HEK293 (cell line): Measurements from ENCODE around the gene FGB.

Experiments
- CTCF ChIA-PET: fragments of 350-600 bp; formaldehyde crosslinking; extraction: SDS; loops from one replicate; lab custom pipeline; 2021; ENCODE audit warnings: antibody characterized with exemption; lab: Yijun Ruan, JAX
- POLR2A ChIA-PET: fragments of 300-600 bp; formaldehyde crosslinking; extraction: SDS; loops from one replicate; lab custom pipeline; 2020; ENCODE audit warnings: antibody characterized with exemption, inconsistent platforms; lab: Yijun Ruan, JAX
- H3K27ac ChIP-seq: fragments of 200-500 bp; sonication (Bioruptor generic); 2 replicates; pipeline ENCODE4 v1.5.1; 2014; ENCODE audit warnings: low read depth, low read length, control low read depth, inconsistent platforms; ENCODE audit errors: extremely low read depth
- H3K36me3 ChIP-seq, 2 experiments: fragments of 200-500 bp in 1 of 2; sonication (Bioruptor generic) in 1 of 2; 1 replicate in 1 of 2; 2 replicates in 1 of 2; pipeline ENCODE4 v1.5.1; 2014 to 2017; ENCODE audit warnings: inconsistent platforms in 2 of 2, low read length in 2 of 2; ENCODE audit not compliant: control insufficient read depth in 2 of 2, insufficient read depth in 1 of 2
- H3K4me1 ChIP-seq: fragments of 200-500 bp; sonication (Bioruptor generic); 2 replicates; pipeline ENCODE4 v1.5.1; 2014; ENCODE audit warnings: mild to moderate bottlenecking, low read length, inconsistent platforms; ENCODE audit not compliant: control insufficient read depth, insufficient read depth
- H3K4me3 ChIP-seq: 2 replicates; pipeline ENCODE4 v1.5.1; 2011; ENCODE audit warnings: low read depth, mild to moderate bottlenecking, control low read depth, low read length, moderate library complexity
- H3K9me3 ChIP-seq: fragments of 200-500 bp; sonication (Bioruptor generic); 2 replicates; pipeline ENCODE4 v1.5.1; 2014; ENCODE audit warnings: low read depth, low read length, inconsistent platforms; ENCODE audit not compliant: control insufficient read depth, insufficient read depth
- GLI2 ChIP-seq: fragments of 450-650 bp; formaldehyde crosslinking; IDR thresholded peaks from 2 replicates; pipeline ENCODE4; 2017; ENCODE audit warnings: missing biosample characterization, missing genetic modification characterization, low read depth, borderline replicate concordance
- KLF16 ChIP-seq: fragments of 450-650 bp; formaldehyde crosslinking; IDR thresholded peaks from 2 replicates; pipeline ENCODE4 v1.5.1; 2017; ENCODE audit warnings: missing biosample characterization, missing genetic modification characterization
- RBAK ChIP-seq: fragments of 450-650 bp; formaldehyde crosslinking; IDR thresholded peaks from 2 replicates; pipeline ENCODE4 v1.5.1; 2016; ENCODE audit warnings: missing biosample characterization, missing genetic modification characterization
- SP2 ChIP-seq: fragments of 450-650 bp; formaldehyde crosslinking; IDR thresholded peaks from 2 replicates; pipeline ENCODE4 v1.5.1; 2016; ENCODE audit warnings: missing biosample characterization, missing genetic modification characterization
- TRIM28 ChIP-seq: IDR thresholded peaks from 2 replicates; pipeline ENCODE4 v1.6.1; 2011; ENCODE audit warnings: low read length, control low read depth, borderline replicate concordance
- ZBTB48 ChIP-seq: fragments of 450-650 bp; formaldehyde crosslinking; IDR thresholded peaks from 2 replicates; pipeline ENCODE4 v1.5.1; 2016; ENCODE audit warnings: missing biosample characterization, missing genetic modification characterization
- ZBTB49 ChIP-seq: fragments of 450-650 bp; formaldehyde crosslinking; IDR thresholded peaks from 2 replicates; pipeline ENCODE4 v1.5.1; 2016; ENCODE audit warnings: missing biosample characterization, missing genetic modification characterization, low read depth
- ZBTB8A ChIP-seq: fragments of 450-650 bp; formaldehyde crosslinking; IDR thresholded peaks from 2 replicates; pipeline ENCODE4 v1.5.1; 2016; ENCODE audit warnings: missing biosample characterization, missing genetic modification characterization
- ZFP69B ChIP-seq: fragments of 450-650 bp; formaldehyde crosslinking; IDR thresholded peaks from 2 replicates; pipeline ENCODE4 v1.5.1; 2016; ENCODE audit warnings: missing biosample characterization, missing genetic modification characterization
- ZNF132 ChIP-seq: fragments of 450-650 bp; formaldehyde crosslinking; IDR thresholded peaks from 2 replicates; pipeline ENCODE4 v1.5.1; 2017; ENCODE audit warnings: missing biosample characterization, missing genetic modification characterization, borderline replicate concordance
- ZNF350 ChIP-seq: fragments of 450-650 bp; formaldehyde crosslinking; IDR thresholded peaks from 2 replicates; pipeline ENCODE4 v1.5.0; 2017; ENCODE audit warnings: missing biosample characterization, mild to moderate bottlenecking, missing genetic modification characterization
- ZNF48 ChIP-seq: fragments of 450-650 bp; formaldehyde crosslinking; IDR thresholded peaks from 2 replicates; pipeline ENCODE4 v1.5.1; 2016; ENCODE audit warnings: missing biosample characterization, missing genetic modification characterization
- ZNF544 ChIP-seq: fragments of 450-650 bp; formaldehyde crosslinking; IDR thresholded peaks from 2 replicates; pipeline ENCODE4 v1.5.0; 2017; ENCODE audit warnings: missing biosample characterization, missing genetic modification characterization
- ZNF560 ChIP-seq: fragments of 450-650 bp; formaldehyde crosslinking; IDR thresholded peaks from 2 replicates; pipeline ENCODE4 v1.5.1; 2017; ENCODE audit warnings: missing biosample characterization, missing genetic modification characterization, borderline replicate concordance
- ZNF585B ChIP-seq: fragments of 450-650 bp; formaldehyde crosslinking; IDR thresholded peaks from 2 replicates; pipeline ENCODE4 v1.5.1; 2016; ENCODE audit warnings: missing biosample characterization, missing genetic modification characterization
- ZNF670 ChIP-seq: fragments of 450-650 bp; formaldehyde crosslinking; IDR thresholded peaks from 2 replicates; pipeline ENCODE4 v1.5.1; 2016; ENCODE audit warnings: missing biosample characterization, missing genetic modification characterization, low read depth
- ZNF747 ChIP-seq: fragments of 450-650 bp; formaldehyde crosslinking; IDR thresholded peaks from 2 replicates; pipeline ENCODE4 v1.5.1; 2016; ENCODE audit warnings: missing biosample characterization, missing genetic modification characterization
- ZNF76 ChIP-seq: fragments of 450-650 bp; formaldehyde crosslinking; IDR thresholded peaks from 2 replicates; pipeline ENCODE4; 2016; ENCODE audit warnings: low read depth, missing biosample characterization, missing genetic modification characterization, borderline replicate concordance
- ZNF785 ChIP-seq: fragments of 450-650 bp; formaldehyde crosslinking; IDR thresholded peaks from 2 replicates; pipeline ENCODE4 v1.5.1; 2016; ENCODE audit warnings: missing biosample characterization, missing genetic modification characterization
- TF ChIP-seq, protein P1 (sequence below): fragments of 450-650 bp; formaldehyde crosslinking; IDR thresholded peaks from 2 replicates; pipeline ENCODE4 v1.5.1; 2016; ENCODE audit warnings: missing biosample characterization, missing genetic modification characterization
- TF ChIP-seq, protein P2 (sequence below): IDR thresholded peaks from 2 replicates; pipeline ENCODE4 v1.6.1; 2011; ENCODE audit warnings: mild to moderate bottlenecking, low read depth, low read length, borderline replicate concordance
- TF ChIP-seq, protein P3 (sequence below): fragments of 450-650 bp; formaldehyde crosslinking; conservative IDR thresholded peaks from 2 replicates; pipeline ENCODE4 v1.5.1; 2016; ENCODE audit warnings: low read depth, missing biosample characterization, missing genetic modification characterization

FGB gene

DNA sequence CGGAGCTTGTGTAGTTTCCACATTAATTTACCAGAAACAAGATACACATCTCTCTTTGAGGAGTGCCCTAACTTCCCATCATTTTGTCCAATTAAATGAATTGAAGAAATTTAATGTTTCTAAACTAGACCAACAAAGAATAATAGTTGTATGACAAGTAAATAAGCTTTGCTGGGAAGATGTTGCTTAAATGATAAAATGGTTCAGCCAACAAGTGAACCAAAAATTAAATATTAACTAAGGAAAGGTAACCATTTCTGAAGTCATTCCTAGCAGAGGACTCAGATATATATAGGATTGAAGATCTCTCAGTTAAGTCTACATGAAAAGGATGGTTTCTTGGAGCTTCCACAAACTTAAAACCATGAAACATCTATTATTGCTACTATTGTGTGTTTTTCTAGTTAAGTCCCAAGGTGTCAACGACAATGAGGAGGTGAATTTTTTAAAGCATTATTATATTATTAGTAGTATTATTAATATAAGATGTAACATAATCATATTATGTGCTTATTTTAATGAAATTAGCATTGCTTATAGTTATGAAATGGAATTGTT is at the start of gene FGB:
FGB (plus strand) TSS at position 315 of the 558 bp plus-strand sequence; CDS start at position 323, 8 bp downstream.
- H3K36me3 ChIP-seq, result no peaks in the 10 kb centered on the region
- H3K9me3 ChIP-seq, result no peaks in the 10 kb centered on the region
- POLR2A ChIA-PET, result no interaction called here
- CTCF ChIA-PET, result interaction anchor here (1.6 to 15.4 kb wide), 4 partner anchors 10 to 75 kb away, joined by 3 to 429 read pairs (median 4); partner anchors contain the start of genes FGG and PLRG1
- H3K27ac ChIP-seq, result no peak within 1 kb of the TSS
- TF ChIP-seq ZNF544 (tag by site-specific recombination) (no peak), ZFP69B (tag by site-specific recombination) (no peak)
- no peak within 1 kb of the TSS for H3K4me3 ChIP-seq
- H3K4me1 ChIP-seq, result no peaks in the 10 kb centered on the region

- POLR2A ChIA-PET, result no interaction called here
- no peaks in the 10 kb centered on the region for H3K36me3 ChIP-seq
- H3K4me3 ChIP-seq, result no peak overlapping the region
- H3K9me3 ChIP-seq, result no peaks in the 10 kb centered on the region
- no peaks in the 10 kb centered on the region for H3K4me1 ChIP-seq
- no peak overlapping the region for H3K27ac ChIP-seq
- TF ChIP-seq ZBTB8A (tag by site-specific recombination), result no peak
- TF ChIP-seq GLI2 (tag by site-specific recombination), result no peak
- TF ChIP-seq, protein P1, sequence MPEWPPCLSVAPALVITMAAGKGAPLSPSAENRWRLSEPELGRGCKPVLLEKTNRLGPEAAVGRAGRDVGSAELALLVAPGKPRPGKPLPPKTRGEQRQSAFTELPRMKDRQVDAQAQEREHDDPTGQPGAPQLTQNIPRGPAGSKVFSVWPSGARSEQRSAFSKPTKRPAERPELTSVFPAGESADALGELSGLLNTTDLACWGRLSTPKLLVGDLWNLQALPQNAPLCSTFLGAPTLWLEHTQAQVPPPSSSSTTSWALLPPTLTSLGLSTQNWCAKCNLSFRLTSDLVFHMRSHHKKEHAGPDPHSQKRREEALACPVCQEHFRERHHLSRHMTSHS (tag by site-specific recombination), result no peak
- TF ChIP-seq RBAK (tag by site-specific recombination), result no peak
- TF ChIP-seq ZNF48 (tag by site-specific recombination), result no peak
- TF ChIP-seq, protein P2, sequence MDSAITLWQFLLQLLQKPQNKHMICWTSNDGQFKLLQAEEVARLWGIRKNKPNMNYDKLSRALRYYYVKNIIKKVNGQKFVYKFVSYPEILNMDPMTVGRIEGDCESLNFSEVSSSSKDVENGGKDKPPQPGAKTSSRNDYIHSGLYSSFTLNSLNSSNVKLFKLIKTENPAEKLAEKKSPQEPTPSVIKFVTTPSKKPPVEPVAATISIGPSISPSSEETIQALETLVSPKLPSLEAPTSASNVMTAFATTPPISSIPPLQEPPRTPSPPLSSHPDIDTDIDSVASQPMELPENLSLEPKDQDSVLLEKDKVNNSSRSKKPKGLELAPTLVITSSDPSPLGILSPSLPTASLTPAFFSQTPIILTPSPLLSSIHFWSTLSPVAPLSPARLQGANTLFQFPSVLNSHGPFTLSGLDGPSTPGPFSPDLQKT, result no peak
- no peak for TF ChIP-seq ZNF76 (tag by site-specific recombination)
- TF ChIP-seq TRIM28, result no peak
- no peak for TF ChIP-seq ZNF747
- TF ChIP-seq ZNF560 (tag by site-specific recombination), result no peak
- no peak for TF ChIP-seq ZNF585B (tag by site-specific recombination)
- CTCF ChIA-PET, result interaction anchor here (0.8 to 1.9 kb wide), 5 partner anchors 9 to 187 kb away, joined by 3 to 11 read pairs (median 3); no protein-coding TSS in a partner anchor
Measured at GRCh38 chr4:154516318-154517029, 46.3 kb upstream of the FGB start.

DNA sequence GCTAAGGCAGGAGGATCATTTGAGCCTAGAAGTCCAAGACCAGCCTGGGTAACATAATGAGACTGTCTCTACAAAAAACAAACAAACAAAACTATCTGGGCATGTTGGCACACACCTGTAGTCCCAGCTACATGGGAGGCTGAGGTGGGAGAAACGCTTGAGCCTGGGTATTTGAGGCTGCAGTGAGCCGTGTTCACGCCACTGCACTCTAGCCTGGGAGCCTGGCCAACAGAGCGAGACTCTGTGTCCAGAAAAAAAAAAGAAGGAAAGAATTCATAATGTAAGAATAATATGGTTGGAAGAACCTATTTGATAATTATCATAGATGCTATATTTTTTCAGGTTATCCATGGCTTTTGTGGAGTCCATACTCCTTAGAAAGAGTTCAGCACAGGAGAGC is 45.2 kb upstream of the FGB start:
- POLR2A ChIA-PET, result no interaction called here

More for the DNA sequence above, 45.2 kb upstream of the FGB start:
- TF ChIP-seq ZBTB48 (no peak), ZNF785 (tag by site-specific recombination) (no peak), ZNF350 (tag by site-specific recombination) (no peak), KLF16 (tag by site-specific recombination) (no peak), ZNF670 (no peak), ZNF132 (no peak), SP2 (tag by site-specific recombination) (no peak), ZBTB49 (tag by site-specific recombination) (no peak)
- TF ChIP-seq, protein P3, sequence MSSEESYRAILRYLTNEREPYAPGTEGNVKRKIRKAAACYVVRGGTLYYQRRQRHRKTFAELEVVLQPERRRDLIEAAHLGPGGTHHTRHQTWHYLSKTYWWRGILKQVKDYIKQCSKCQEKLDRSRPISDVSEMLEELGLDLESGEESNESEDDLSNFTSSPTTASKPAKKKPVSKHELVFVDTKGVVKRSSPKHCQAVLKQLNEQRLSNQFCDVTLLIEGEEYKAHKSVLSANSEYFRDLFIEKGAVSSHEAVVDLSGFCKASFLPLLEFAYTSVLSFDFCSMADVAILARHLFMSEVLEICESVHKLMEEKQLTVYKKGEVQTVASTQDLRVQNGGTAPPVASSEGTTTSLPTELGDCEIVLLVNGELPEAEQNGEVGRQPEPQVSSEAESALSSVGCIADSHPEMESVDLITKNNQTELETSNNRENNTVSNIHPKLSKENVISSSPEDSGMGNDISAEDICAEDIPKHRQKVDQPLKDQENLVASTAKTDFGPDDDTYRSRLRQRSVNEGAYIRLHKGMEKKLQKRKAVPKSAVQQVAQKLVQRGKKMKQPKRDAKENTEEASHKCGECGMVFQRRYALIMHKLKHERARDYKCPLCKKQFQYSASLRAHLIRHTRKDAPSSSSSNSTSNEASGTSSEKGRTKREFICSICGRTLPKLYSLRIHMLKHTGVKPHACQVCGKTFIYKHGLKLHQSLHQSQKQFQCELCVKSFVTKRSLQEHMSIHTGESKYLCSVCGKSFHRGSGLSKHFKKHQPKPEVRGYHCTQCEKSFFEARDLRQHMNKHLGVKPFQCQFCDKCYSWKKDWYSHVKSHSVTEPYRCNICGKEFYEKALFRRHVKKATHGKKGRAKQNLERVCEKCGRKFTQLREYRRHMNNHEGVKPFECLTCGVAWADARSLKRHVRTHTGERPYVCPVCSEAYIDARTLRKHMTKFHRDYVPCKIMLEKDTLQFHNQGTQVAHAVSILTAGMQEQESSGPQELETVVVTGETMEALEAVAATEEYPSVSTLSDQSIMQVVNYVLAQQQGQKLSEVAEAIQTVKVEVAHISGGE (tag by site-specific recombination), result no peak
- CTCF ChIA-PET, result interaction anchor here (0.8 to 1.9 kb wide), 3 partner anchors 11 to 188 kb away, joined by 3 to 11 read pairs (median 3); no protein-coding TSS in a partner anchor
- H3K4me3 ChIP-seq, result no peak overlapping the region
- H3K27ac ChIP-seq, result no peak overlapping the region
- H3K9me3 ChIP-seq, result no peaks in the 10 kb centered on the region
- H3K4me1 ChIP-seq, result no peaks in the 10 kb centered on the region
- H3K36me3 ChIP-seq, result no peaks in the 10 kb centered on the region
